Mononuclear cell (primary cell): ENCODE data around the gene ABCC1. TPM values are rescaled to one million over a fixed set of nuclear protein-coding genes. Genes with fewer than 3 reads are reported as not detected.
"Not testable (repeated sequence)": the region's sequence is repeated elsewhere in the genome, so short reads cannot be mapped to it uniquely, and the experiment has no call there.

Experiments used
- H3K27me3 ChIP-seq: 2 replicates; pipeline ENCODE4 v1.6.0; 2011; ENCODE audit warnings: low read length, control low read depth; ENCODE audit not compliant: insufficient read depth
- H3K4me1 ChIP-seq: 2 replicates; pipeline ENCODE4 v1.5.1; 2011; ENCODE audit warnings: mild to moderate bottlenecking, low read length, control low read depth; ENCODE audit not compliant: insufficient read depth
- H3K4me3 ChIP-seq: 2 replicates; pipeline ENCODE4 v1.5.1; 2011; ENCODE audit warnings: mild to moderate bottlenecking, low read length, moderate library complexity
- H3K9me3 ChIP-seq: 2 replicates; pipeline ENCODE4 v1.5.1; 2011; ENCODE audit warnings: low read depth, mild to moderate bottlenecking, control low read depth, low read length
- total RNA-seq: library from RNA; depleted of rRNA; stranded (reverse); fragments of >200 nt; gene quantifications from one replicate; pipeline ENCODE4 v1.2.3, GENCODE V29; 2012

ABCC1 gene
- total RNA-seq, result 27.0 TPM

GRCh38 chr16:15949210-15950160 lies at the start of gene ABCC1:
Gene ABCC1, plus strand, starts transcription at chr16:15949616. Its CDS starts 136 bp downstream, at chr16:15949752.
- Histone ChIP-seq H3K4me3 (peak within 1 kb of the TSS; percentile 73), H3K4me1 (peaks cover 52% of the 10 kb centered on the region), H3K9me3 (no peaks in the 10 kb centered on the region), H3K27me3 (no peaks in the 10 kb centered on the region)

- Histone ChIP-seq H3K9me3 (no peaks in the 10 kb centered on the region), H3K27me3 (no peaks in the 10 kb centered on the region), H3K4me3 (no peak overlapping the region), H3K4me1 (peaks cover 16% of the 10 kb centered on the region)
Observed at GRCh38 chr16:15900357-15900756, 49.1 kb upstream of the ABCC1 start.

GRCh38 chr16:15900901-15901500 lies 48.4 kb upstream of the ABCC1 start:
- H3K4me3 ChIP-seq, result no peak overlapping the region

GRCh38 chr16:15903960-15904359 lies 45.5 kb upstream of the ABCC1 start:
- H3K27me3 ChIP-seq, result no peaks in the 10 kb centered on the region
- H3K9me3 ChIP-seq, result no peaks in the 10 kb centered on the region

More at GRCh38 chr16:15900901-15901500, 48.4 kb upstream of the ABCC1 start:
- H3K4me1 ChIP-seq, result peaks cover 16% of the 10 kb centered on the region
- H3K9me3 ChIP-seq, result no peaks in the 10 kb centered on the region
- H3K27me3 ChIP-seq, result no peaks in the 10 kb centered on the region

GRCh38 chr16:15906439-15906838 lies 43.0 kb upstream of the ABCC1 start:
- Histone ChIP-seq H3K4me3 (no peak overlapping the region), H3K9me3 (no peaks in the 10 kb centered on the region), H3K4me1 (no peaks in the 10 kb centered on the region), H3K27me3 (no peaks in the 10 kb centered on the region)

More at GRCh38 chr16:15903960-15904359, 45.5 kb upstream of the ABCC1 start:
- Histone ChIP-seq H3K4me1 (peaks cover 5% of the 10 kb centered on the region), H3K4me3 (no peak overlapping the region)

- Histone ChIP-seq H3K27me3 (no peaks in the 10 kb centered on the region), H3K9me3 (no peaks in the 10 kb centered on the region), H3K4me1 (peaks cover 8% of the 10 kb centered on the region), H3K4me3 (no peak overlapping the region)
Observed at GRCh38 chr16:15907863-15908478, 41.4 kb upstream of the ABCC1 start.

GRCh38 chr16:15911198-15911597 lies 38.2 kb upstream of the ABCC1 start:
- Histone ChIP-seq H3K27me3 (no peaks in the 10 kb centered on the region), H3K4me1 (peaks cover 11% of the 10 kb centered on the region), H3K9me3 (no peaks in the 10 kb centered on the region)

GRCh38 chr16:15913046-15913698 lies 36.2 kb upstream of the ABCC1 start:
- Histone ChIP-seq H3K9me3 (no peaks in the 10 kb centered on the region), H3K27me3 (no peaks in the 10 kb centered on the region), H3K4me3 (no peak overlapping the region), H3K4me1 (peaks cover 11% of the 10 kb centered on the region)

More at GRCh38 chr16:15911198-15911597, 38.2 kb upstream of the ABCC1 start:
- H3K4me3 ChIP-seq, result no peak overlapping the region

- Histone ChIP-seq H3K9me3 (no peaks in the 10 kb centered on the region), H3K4me1 (peaks cover 11% of the 10 kb centered on the region), H3K4me3 (no peak overlapping the region), H3K27me3 (no peaks in the 10 kb centered on the region)
Observed at GRCh38 chr16:15915555-15916081, 33.8 kb upstream of the ABCC1 start.

- Histone ChIP-seq H3K9me3 (no peaks in the 10 kb centered on the region), H3K27me3 (no peaks in the 10 kb centered on the region), H3K4me1 (peaks cover 11% of the 10 kb centered on the region), H3K4me3 (no peak overlapping the region)
Observed at GRCh38 chr16:15916323-15916722, 33.1 kb upstream of the ABCC1 start.

GRCh38 chr16:15918314-15918713 lies 31.1 kb upstream of the ABCC1 start:
- H3K4me3 ChIP-seq, H3K4me1 ChIP-seq, H3K27me3 ChIP-seq, H3K9me3 ChIP-seq: not testable (repeated sequence)

- Histone ChIP-seq H3K4me3 (no peak overlapping the region), H3K9me3 (no peaks in the 10 kb centered on the region), H3K4me1 (no peaks in the 10 kb centered on the region), H3K27me3 (no peaks in the 10 kb centered on the region)
Observed at GRCh38 chr16:15919331-15919730, 30.1 kb upstream of the ABCC1 start.

- Histone ChIP-seq H3K4me3 (no peak overlapping the region), H3K9me3 (no peaks in the 10 kb centered on the region), H3K27me3 (no peaks in the 10 kb centered on the region), H3K4me1 (peaks cover 3% of the 10 kb centered on the region)
Observed at GRCh38 chr16:15924996-15925395, 24.4 kb upstream of the ABCC1 start.

- peaks cover 3% of the 10 kb centered on the region for H3K4me1 ChIP-seq
- H3K9me3 ChIP-seq, result no peaks in the 10 kb centered on the region
- no peaks in the 10 kb centered on the region for H3K27me3 ChIP-seq
- H3K4me3 ChIP-seq, result no peak overlapping the region
Observed at GRCh38 chr16:15925631-15926030, 23.8 kb upstream of the ABCC1 start.
